Measurements from ENCODE around the gene LILRB1. TPM values are rescaled to one million over a fixed set of nuclear protein-coding genes. Genes with fewer than 3 reads are reported as not detected.
"Not testable (repeated sequence)": the region's sequence is repeated elsewhere in the genome, so short reads cannot be mapped to it uniquely, and the experiment has no call there.

LILRB1 gene
- 1 to 10 TPM; 1.0 to 1.5 (median 1.4) TPM for polyA plus RNA-seq (ENCODE audit: insufficient read length in 4 of 4)

- not testable (repeated sequence) for DNase-seq (ENCODE audit: low read depth in 4 of 4, low spot score in 3 of 4)
Measured at GRCh38 chr19:54630262-54630661, at the start of gene LILRB1. LILRB1 (plus strand) TSS chr19:54630484; CDS start chr19:54631074, 590 bp downstream.

GRCh38 chr19:54586397-54586796 lies 43.9 kb upstream of the LILRB1 start:
- DNase-seq (ENCODE audit: low read depth in 4 of 4, low spot score in 3 of 4), result no peak

- no peak for DNase-seq (ENCODE audit: low read depth in 4 of 4, low spot score in 3 of 4)
Measured at GRCh38 chr19:54587026-54587425, 43.3 kb upstream of the LILRB1 start.

GRCh38 chr19:54593445-54593844 lies 36.8 kb upstream of the LILRB1 start, which contains the start of gene LILRA1:
LILRA1 (plus strand) TSS chr19:54593632; CDS start chr19:54594245, 613 bp downstream.
- not testable (repeated sequence) for DNase-seq (ENCODE audit: low read depth in 4 of 4, low spot score in 3 of 4)

GRCh38 chr19:54593931-54594626 lies 36.2 kb upstream of the LILRB1 start:
- not testable (repeated sequence) for DNase-seq (ENCODE audit: low read depth in 4 of 4, low spot score in 3 of 4)

- no peak for DNase-seq (ENCODE audit: low read depth in 4 of 4, low spot score in 3 of 4)
Measured at GRCh38 chr19:54594737-54595136, 35.5 kb upstream of the LILRB1 start.

- not testable (repeated sequence) for DNase-seq (ENCODE audit: low read depth in 4 of 4, low spot score in 3 of 4)
Measured at GRCh38 chr19:54595680-54596436, 34.4 kb upstream of the LILRB1 start.

- no peak for DNase-seq (ENCODE audit: low read depth in 4 of 4, low spot score in 3 of 4)
Measured at GRCh38 chr19:54600212-54600611, 30.1 kb upstream of the LILRB1 start.

GRCh38 chr19:54606230-54606629 lies 24.1 kb upstream of the LILRB1 start:
- no peak for DNase-seq (ENCODE audit: low read depth in 4 of 4, low spot score in 3 of 4)

GRCh38 chr19:54606891-54607784 lies 23.1 kb upstream of the LILRB1 start:
- no peak for DNase-seq (ENCODE audit: low read depth in 4 of 4, low spot score in 3 of 4)

GRCh38 chr19:54607785-54608150 lies 22.5 kb upstream of the LILRB1 start:
- no peak for DNase-seq (ENCODE audit: low read depth in 4 of 4, low spot score in 3 of 4)

GRCh38 chr19:54608205-54608604 lies 22.1 kb upstream of the LILRB1 start:
- no peak for DNase-seq (ENCODE audit: low read depth in 4 of 4, low spot score in 3 of 4)

- no peak for DNase-seq (ENCODE audit: low read depth in 4 of 4, low spot score in 3 of 4)
Measured at GRCh38 chr19:54608792-54609191, 21.5 kb upstream of the LILRB1 start.

GRCh38 chr19:54609356-54609791 lies 20.9 kb upstream of the LILRB1 start:
- no peak for DNase-seq (ENCODE audit: low read depth in 4 of 4, low spot score in 3 of 4)

GRCh38 chr19:54612428-54612827 lies 17.9 kb upstream of the LILRB1 start:
- no peak for DNase-seq (ENCODE audit: low read depth in 4 of 4, low spot score in 3 of 4)

- no peak for DNase-seq (ENCODE audit: low read depth in 4 of 4, low spot score in 3 of 4)
Measured at GRCh38 chr19:54614726-54615125, 15.6 kb upstream of the LILRB1 start.

- DNase-seq (ENCODE audit: low read depth in 4 of 4, low spot score in 3 of 4), result no peak
Measured at GRCh38 chr19:54616057-54616456, 14.2 kb upstream of the LILRB1 start.

GRCh38 chr19:54616821-54617560 lies 13.3 kb upstream of the LILRB1 start:
- DNase-seq (ENCODE audit: low read depth in 4 of 4, low spot score in 3 of 4), result no peak

GRCh38 chr19:54620464-54620863 lies 9.8 kb upstream of the LILRB1 start:
- no peak for DNase-seq (ENCODE audit: low read depth in 4 of 4, low spot score in 3 of 4)

GRCh38 chr19:54622431-54622830 lies 7.9 kb upstream of the LILRB1 start:
- no peak for DNase-seq (ENCODE audit: low read depth in 4 of 4, low spot score in 3 of 4)

All from left renal pelvis (tissue), 4 donors.